ENCODE measurements around the gene DSCAML1.

The DSCAML1 gene

GRCh38 chr11:117572671-117573070, 224.3 kb downstream of the DSCAML1 start:
- no peak for DNase-seq

- no peak for DNase-seq
Measured at GRCh38 chr11:117572129-117572528, 224.9 kb downstream of the DSCAML1 start.

- DNase-seq, result peak in 1 of 2 experiments; percentile 36
Measured at GRCh38 chr11:117570701-117571100, 226.3 kb downstream of the DSCAML1 start.

- no peak for DNase-seq
Measured at GRCh38 chr11:117569911-117570310, 227.1 kb downstream of the DSCAML1 start.

- no peak for DNase-seq
Measured at GRCh38 chr11:117565709-117566108, 231.3 kb downstream of the DSCAML1 start.

- no peak for DNase-seq
Measured at GRCh38 chr11:117564321-117564720, 232.7 kb downstream of the DSCAML1 start.

- no peak for DNase-seq
Measured at GRCh38 chr11:117563556-117563955, 233.5 kb downstream of the DSCAML1 start.

GRCh38 chr11:117562136-117562535, 234.9 kb downstream of the DSCAML1 start:
- DNase-seq, result peak in 1 of 2 experiments; percentile 64

- DNase-seq, result peak in 1 of 2 experiments; percentile 38
Measured at GRCh38 chr11:117560780-117561530, 236.1 kb downstream of the DSCAML1 start.

- no peak for DNase-seq
Measured at GRCh38 chr11:117559698-117560097, 237.3 kb downstream of the DSCAML1 start.

- DNase-seq, result no peak
Measured at GRCh38 chr11:117557361-117557760, 239.7 kb downstream of the DSCAML1 start.

GRCh38 chr11:117554601-117555333, 242.2 kb downstream of the DSCAML1 start:
- no peak for DNase-seq

GRCh38 chr11:117552626-117553025, 244.4 kb downstream of the DSCAML1 start:
- DNase-seq, result no peak

GRCh38 chr11:117551761-117552343, 245.2 kb downstream of the DSCAML1 start:
- no peak for DNase-seq

- no peak for DNase-seq
Measured at GRCh38 chr11:117550466-117550865, 246.6 kb downstream of the DSCAML1 start.

- no peak for DNase-seq
Measured at GRCh38 chr11:117549417-117549816, 247.6 kb downstream of the DSCAML1 start.

GRCh38 chr11:117548876-117549275, 248.1 kb downstream of the DSCAML1 start:
- no peak for DNase-seq

- peak in 1 of 2 experiments; percentile 23 for DNase-seq
Measured at GRCh38 chr11:117547946-117548345, 249.1 kb downstream of the DSCAML1 start.

GRCh38 chr11:117547195-117547850, 249.7 kb downstream of the DSCAML1 start:
- no peak for DNase-seq

GRCh38 chr11:117546431-117547194, 250.4 kb downstream of the DSCAML1 start:
- DNase-seq, result no peak

- no peak for DNase-seq
Measured at GRCh38 chr11:117545706-117546105, 251.3 kb downstream of the DSCAML1 start.

- DNase-seq, result no peak
Measured at GRCh38 chr11:117544130-117544800, 252.8 kb downstream of the DSCAML1 start.
